ENCODE results near the gene KIAA1586.
"Not testable (repeated sequence)": the region's sequence is repeated elsewhere in the genome, so short reads cannot be mapped to it uniquely, and the experiment has no call there.

KIAA1586 gene

GRCh38 chr6:57047859-57048258 lies 1.4 kb downstream of the KIAA1586 start:
- DNase-seq: not testable (repeated sequence)

- no peak for DNase-seq
These were observed 2.1 kb downstream of the KIAA1586 start for GRCh38 chr6:57048577-57048976.

- DNase-seq: no peak
These were observed 17.4 kb downstream of the KIAA1586 start for GRCh38 chr6:57063847-57064246.

GRCh38 chr6:57064809-57065208 lies 18.3 kb downstream of the KIAA1586 start:
- no peak for DNase-seq

GRCh38 chr6:57068061-57068460 lies 21.6 kb downstream of the KIAA1586 start:
- DNase-seq: no peak

GRCh38 chr6:57069228-57069627 lies 22.7 kb downstream of the KIAA1586 start:
- DNase-seq: no peak

- no peak for DNase-seq
These were observed 23.4 kb downstream of the KIAA1586 start for GRCh38 chr6:57069920-57070331.

GRCh38 chr6:57072108-57072507 lies 25.6 kb downstream of the KIAA1586 start:
- no peak for DNase-seq

GRCh38 chr6:57074383-57074782 lies 27.9 kb downstream of the KIAA1586 start:
- DNase-seq: no peak

GRCh38 chr6:57075092-57075491 lies 28.6 kb downstream of the KIAA1586 start:
- no peak for DNase-seq

- no peak for DNase-seq
These were observed 32.2 kb downstream of the KIAA1586 start for GRCh38 chr6:57078531-57079207.

GRCh38 chr6:57085471-57085870 lies 39.0 kb downstream of the KIAA1586 start:
- DNase-seq: no peak

- DNase-seq: no peak
These were observed 40.4 kb downstream of the KIAA1586 start for GRCh38 chr6:57086843-57087242.

- DNase-seq: no peak
These were observed 41.4 kb downstream of the KIAA1586 start for GRCh38 chr6:57087916-57088315.

- DNase-seq: no peak
These were observed 42.8 kb downstream of the KIAA1586 start for GRCh38 chr6:57089265-57089664.

GRCh38 chr6:57089687-57090457 lies 43.4 kb downstream of the KIAA1586 start, which contains the start of gene ZNF451:
Gene ZNF451 (plus strand): TSS chr6:57090188. CDS start chr6:57090254, 66 bp downstream.
- peak; percentile 99 for DNase-seq

GRCh38 chr6:57090458-57091067 lies 44.1 kb downstream of the KIAA1586 start:
- DNase-seq: not testable (repeated sequence)

GRCh38 chr6:57091375-57091774 lies 44.9 kb downstream of the KIAA1586 start:
- DNase-seq: not testable (repeated sequence)

- no peak for DNase-seq
These were observed 48.2 kb downstream of the KIAA1586 start for GRCh38 chr6:57094689-57095088.

- no peak for DNase-seq
These were observed 51.1 kb downstream of the KIAA1586 start for GRCh38 chr6:57097596-57097995.

GRCh38 chr6:57102976-57103375 lies 56.5 kb downstream of the KIAA1586 start:
- no peak for DNase-seq

GRCh38 chr6:57104336-57104735 lies 57.8 kb downstream of the KIAA1586 start:
- no peak for DNase-seq

Data from right hindlimb (tissue), 1 donor.